ENCODE data around the gene ATP10A.

Gene ATP10A

DNA sequence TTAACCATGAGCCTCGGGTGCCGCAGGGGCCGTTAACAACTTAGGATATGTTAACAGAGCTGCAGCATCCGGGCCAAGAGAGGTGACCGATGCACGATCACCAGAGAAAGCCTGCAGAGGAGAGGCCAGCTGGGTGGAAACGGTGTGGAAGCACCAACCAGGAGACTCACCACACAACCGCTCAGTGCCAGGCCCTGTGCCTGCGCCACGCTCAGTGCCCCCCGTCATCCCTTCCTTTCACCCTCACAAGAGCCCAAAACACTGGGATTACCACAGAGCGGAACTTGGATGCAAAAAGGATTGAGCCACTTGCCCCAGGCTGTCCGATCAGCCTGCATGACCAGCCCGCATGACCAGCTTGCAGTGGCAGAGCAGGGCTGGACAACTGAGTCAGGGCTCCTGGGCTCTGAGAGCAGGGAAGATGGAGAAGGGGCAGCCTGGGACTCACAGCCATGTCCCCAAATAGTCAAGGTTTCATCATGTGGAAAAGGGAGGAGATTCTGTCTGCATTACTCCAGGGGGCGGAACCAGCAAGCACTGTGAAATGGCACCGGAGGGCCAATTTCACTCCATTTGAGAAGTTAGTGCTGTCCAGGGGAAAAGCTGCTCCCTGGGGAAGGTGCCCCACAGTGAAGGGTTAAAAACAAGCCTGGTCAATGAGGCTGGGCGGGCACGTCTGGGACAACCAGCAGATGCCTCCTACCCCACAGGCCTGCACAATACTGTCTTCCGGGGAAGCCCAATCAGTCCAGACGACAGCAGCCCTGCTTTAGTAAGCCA is 156.8 kb downstream of the ATP10A start:
- Histone ChIP-seq H3K27ac (ENCODE audit: low read depth, low read length, poor library complexity, severe bottlenecking) (no peak overlapping the region), H3K27me3 (ENCODE audit: insufficient read depth, low read length) (no peaks in the 10 kb centered on the region), H3F3A (ENCODE audit: insufficient read depth, low read length) (no peaks in the 10 kb centered on the region), H3K4me3 (ENCODE audit: low read depth, low read length, poor library complexity, severe bottlenecking) (no peak overlapping the region), H3K4me1 (ENCODE audit: insufficient read depth, low read length, severe bottlenecking) (no peaks in the 10 kb centered on the region), H3K79me2 (ENCODE audit: insufficient read depth, low read length) (no peaks in the 10 kb centered on the region), H2AFZ (ENCODE audit: low read length) (no peak overlapping the region), H3K36me3 (ENCODE audit: insufficient read depth, low read length) (no peaks in the 10 kb centered on the region), H3K9me2 (ENCODE audit: low read depth, low read length) (no peaks in the 10 kb centered on the region), H4K20me1 (ENCODE audit: insufficient read depth, low read length) (no peaks in the 10 kb centered on the region), H3K9me3 (ENCODE audit: low read length) (no peaks in the 10 kb centered on the region), H3K4me2 (ENCODE audit: low read length) (no peak overlapping the region), H3K9ac (ENCODE audit: low read length) (no peak overlapping the region)
- TF ChIP-seq CTCF (IDR thresholded peaks at IDR 0.05; ENCODE audit: low read length) = no peak
- no peak for TF ChIP-seq EZH2 (IDR thresholded peaks at IDR 0.05; ENCODE audit: borderline replicate concordance, low read length)

DNA sequence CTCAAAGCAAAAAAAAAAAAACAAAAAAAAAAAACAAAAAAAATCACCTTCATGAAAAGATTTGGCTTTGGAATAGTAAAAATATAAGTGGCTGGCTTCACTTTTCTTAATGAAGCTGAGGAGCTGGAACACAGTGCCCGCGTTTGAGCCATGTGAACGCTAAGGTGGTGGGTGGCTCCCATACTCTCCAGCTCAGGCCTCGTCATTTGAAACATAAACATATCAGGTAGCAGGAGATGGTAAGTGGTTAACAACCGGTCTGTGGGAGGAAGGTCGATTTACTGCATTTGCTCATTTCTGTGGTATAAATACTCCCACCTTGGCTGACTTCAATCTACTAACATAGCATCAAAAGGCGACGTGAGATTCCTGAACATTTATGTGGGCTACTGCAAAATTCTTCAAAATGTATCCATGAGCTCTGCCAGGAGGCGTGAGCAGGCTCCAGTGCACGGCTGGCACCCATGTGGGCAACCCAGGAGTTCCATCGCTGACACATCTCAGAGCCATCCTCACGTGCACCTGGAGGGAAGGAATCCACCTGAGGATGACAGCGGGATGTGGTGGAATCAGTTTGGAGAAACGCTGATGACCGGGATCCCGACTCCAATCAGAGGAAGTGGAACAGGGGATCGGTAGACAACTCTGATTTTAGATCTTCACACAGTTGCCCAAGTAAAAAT is 157.6 kb downstream of the ATP10A start:
- TF ChIP-seq EZH2 (IDR thresholded peaks at IDR 0.05; ENCODE audit: borderline replicate concordance, low read length) = no peak
- no peak for TF ChIP-seq CTCF (IDR thresholded peaks at IDR 0.05; ENCODE audit: low read length)

DNA sequence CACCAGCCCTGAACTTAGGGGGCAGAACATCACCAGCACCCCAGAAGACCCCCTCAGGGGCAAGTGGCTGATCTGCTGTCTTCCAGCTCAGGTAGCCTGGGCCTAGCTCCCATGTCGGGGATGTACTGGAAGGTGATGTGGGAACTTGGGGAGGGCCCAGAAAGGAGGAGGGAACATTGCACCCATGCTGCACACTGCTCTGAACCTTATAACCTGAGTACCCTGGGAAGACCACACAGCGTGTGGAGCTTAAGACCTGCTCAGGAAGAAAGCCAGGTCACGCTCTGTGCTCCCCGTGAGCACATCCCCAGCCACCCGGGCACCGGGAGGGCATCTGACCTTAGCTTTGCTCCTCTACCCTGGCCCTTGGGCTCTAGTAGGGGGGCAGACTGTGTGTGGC is 159.4 kb downstream of the ATP10A start:
- Histone ChIP-seq H3K79me2 (ENCODE audit: insufficient read depth, low read length) (no peaks in the 10 kb centered on the region), H2AFZ (ENCODE audit: low read length) (no peak overlapping the region), H3K27ac (ENCODE audit: low read depth, low read length, poor library complexity, severe bottlenecking) (no peak overlapping the region), H3K4me2 (ENCODE audit: low read length) (no peak overlapping the region), H3K27me3 (ENCODE audit: insufficient read depth, low read length) (no peaks in the 10 kb centered on the region), H3K4me1 (ENCODE audit: insufficient read depth, low read length, severe bottlenecking) (no peaks in the 10 kb centered on the region), H3K36me3 (ENCODE audit: insufficient read depth, low read length) (no peaks in the 10 kb centered on the region), H3F3A (ENCODE audit: insufficient read depth, low read length) (no peaks in the 10 kb centered on the region), H3K9me2 (ENCODE audit: low read depth, low read length) (no peaks in the 10 kb centered on the region), H4K20me1 (ENCODE audit: insufficient read depth, low read length) (no peaks in the 10 kb centered on the region), H3K9me3 (ENCODE audit: low read length) (no peaks in the 10 kb centered on the region), H3K4me3 (ENCODE audit: low read depth, low read length, poor library complexity, severe bottlenecking) (no peak overlapping the region), H3K9ac (ENCODE audit: low read length) (no peak overlapping the region)
- TF ChIP-seq CTCF (IDR thresholded peaks at IDR 0.05; ENCODE audit: low read length) (no peak), EZH2 (IDR thresholded peaks at IDR 0.05; ENCODE audit: borderline replicate concordance, low read length) (no peak)

More for the DNA sequence above, 157.6 kb downstream of the ATP10A start:
- Histone ChIP-seq H3K9ac (ENCODE audit: low read length) (no peak overlapping the region), H3K79me2 (ENCODE audit: insufficient read depth, low read length) (no peaks in the 10 kb centered on the region), H2AFZ (ENCODE audit: low read length) (no peak overlapping the region), H3K4me3 (ENCODE audit: low read depth, low read length, poor library complexity, severe bottlenecking) (no peak overlapping the region), H3K4me2 (ENCODE audit: low read length) (no peak overlapping the region), H4K20me1 (ENCODE audit: insufficient read depth, low read length) (no peaks in the 10 kb centered on the region), H3K36me3 (ENCODE audit: insufficient read depth, low read length) (no peaks in the 10 kb centered on the region), H3K4me1 (ENCODE audit: insufficient read depth, low read length, severe bottlenecking) (no peaks in the 10 kb centered on the region), H3K27ac (ENCODE audit: low read depth, low read length, poor library complexity, severe bottlenecking) (no peak overlapping the region), H3F3A (ENCODE audit: insufficient read depth, low read length) (no peaks in the 10 kb centered on the region), H3K9me3 (ENCODE audit: low read length) (no peaks in the 10 kb centered on the region), H3K27me3 (ENCODE audit: insufficient read depth, low read length) (no peaks in the 10 kb centered on the region), H3K9me2 (ENCODE audit: low read depth, low read length) (no peaks in the 10 kb centered on the region)
